MG63 (cell line): ENCODE results near the gene ARID1A. TPM values are rescaled to one million over a fixed set of nuclear protein-coding genes. Genes with fewer than 3 reads are reported as not detected.
"Not testable (repeated sequence)": the region's sequence is repeated elsewhere in the genome, so short reads cannot be mapped to it uniquely, and the experiment has no call there.

ENCODE experiments used
- DNase-seq: peaks from one replicate; pipeline ENCODE4 v3.0.0-alpha.2; 2020
- H3K27me3 ChIP-seq: fragments of 250-450 bp; sonication (Bioruptor Pico); 2 replicates; pipeline ENCODE4 v1.5.1; 2020; ENCODE audit warnings: mild to moderate bottlenecking, moderate library complexity
- H3K36me3 ChIP-seq: fragments of 250-450 bp; sonication (Bioruptor Pico); 2 replicates; pipeline ENCODE4 v1.5.1; 2020; ENCODE audit warnings: mild to moderate bottlenecking, moderate library complexity
- H3K4me3 ChIP-seq: fragments of 250-450 bp; sonication (Bioruptor Pico); 2 replicates; pipeline ENCODE4 v1.5.1; 2020; ENCODE audit warnings: mild to moderate bottlenecking, moderate library complexity
- H3K9me3 ChIP-seq: fragments of 250-450 bp; sonication (Bioruptor Pico); 2 replicates; pipeline ENCODE4 v1.5.1; 2020; ENCODE audit warnings: mild to moderate bottlenecking, moderate library complexity
- total RNA-seq: library from RNA; depleted of rRNA; stranded (reverse); fragments of >200 nt; shearing (Covaris generic); gene quantifications from 2 replicates; pipeline ENCODE4 v1.2.3, GENCODE V29; 2014; ENCODE audit warnings: low replicate concordance

The ARID1A gene
- total RNA-seq, 1 experiment from 2014 or later: 14.6 TPM

DNA sequence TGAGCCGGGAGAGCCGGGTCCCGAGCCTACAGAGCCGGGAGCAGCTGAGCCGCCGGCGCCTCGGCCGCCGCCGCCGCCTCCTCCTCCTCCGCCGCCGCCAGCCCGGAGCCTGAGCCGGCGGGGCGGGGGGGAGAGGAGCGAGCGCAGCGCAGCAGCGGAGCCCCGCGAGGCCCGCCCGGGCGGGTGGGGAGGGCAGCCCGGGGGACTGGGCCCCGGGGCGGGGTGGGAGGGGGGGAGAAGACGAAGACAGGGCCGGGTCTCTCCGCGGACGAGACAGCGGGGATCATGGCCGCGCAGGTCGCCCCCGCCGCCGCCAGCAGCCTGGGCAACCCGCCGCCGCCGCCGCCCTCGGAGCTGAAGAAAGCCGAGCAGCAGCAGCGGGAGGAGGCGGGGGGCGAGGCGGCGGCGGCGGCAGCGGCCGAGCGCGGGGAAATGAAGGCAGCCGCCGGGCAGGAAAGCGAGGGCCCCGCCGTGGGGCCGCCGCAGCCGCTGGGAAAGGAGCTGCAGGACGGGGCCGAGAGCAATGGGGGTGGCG lies 371 bp downstream of the ARID1A start:
- Histone ChIP-seq H3K4me3 (peak overlapping the region; percentile 71), H3K27me3 (no peaks in the 10 kb centered on the region), H3K36me3 (peaks cover 16% of the 10 kb centered on the region), H3K9me3 (no peaks in the 10 kb centered on the region)
- no peak for DNase-seq

GRCh38 chr1:26696654-26697430 lies 1.0 kb downstream of the ARID1A start:
- Histone ChIP-seq H3K4me3 (peak overlapping the region; percentile 71), H3K9me3 (no peaks in the 10 kb centered on the region), H3K36me3 (peaks cover 22% of the 10 kb centered on the region), H3K27me3 (no peaks in the 10 kb centered on the region)
- peak; percentile 31 for DNase-seq

GRCh38 chr1:26697431-26697977 lies 1.7 kb downstream of the ARID1A start:
- Histone ChIP-seq H3K4me3 (peak overlapping the region; percentile 71), H3K36me3 (peaks cover 22% of the 10 kb centered on the region), H3K27me3 (no peaks in the 10 kb centered on the region), H3K9me3 (no peaks in the 10 kb centered on the region)
- no peak for DNase-seq

- no peaks in the 10 kb centered on the region for H3K9me3 ChIP-seq
- DNase-seq: peak; percentile 59
- peaks cover 22% of the 10 kb centered on the region for H3K36me3 ChIP-seq
- H3K27me3 ChIP-seq: no peaks in the 10 kb centered on the region
- peak overlapping the region; percentile 71 for H3K4me3 ChIP-seq
These were observed 2.4 kb downstream of the ARID1A start for GRCh38 chr1:26697978-26698849.

GRCh38 chr1:26700711-26701110 lies 4.9 kb downstream of the ARID1A start:
- Histone ChIP-seq H3K9me3 (no peaks in the 10 kb centered on the region), H3K36me3 (peaks cover 29% of the 10 kb centered on the region), H3K4me3 (no peak overlapping the region), H3K27me3 (no peaks in the 10 kb centered on the region)
- no peak for DNase-seq

DNA sequence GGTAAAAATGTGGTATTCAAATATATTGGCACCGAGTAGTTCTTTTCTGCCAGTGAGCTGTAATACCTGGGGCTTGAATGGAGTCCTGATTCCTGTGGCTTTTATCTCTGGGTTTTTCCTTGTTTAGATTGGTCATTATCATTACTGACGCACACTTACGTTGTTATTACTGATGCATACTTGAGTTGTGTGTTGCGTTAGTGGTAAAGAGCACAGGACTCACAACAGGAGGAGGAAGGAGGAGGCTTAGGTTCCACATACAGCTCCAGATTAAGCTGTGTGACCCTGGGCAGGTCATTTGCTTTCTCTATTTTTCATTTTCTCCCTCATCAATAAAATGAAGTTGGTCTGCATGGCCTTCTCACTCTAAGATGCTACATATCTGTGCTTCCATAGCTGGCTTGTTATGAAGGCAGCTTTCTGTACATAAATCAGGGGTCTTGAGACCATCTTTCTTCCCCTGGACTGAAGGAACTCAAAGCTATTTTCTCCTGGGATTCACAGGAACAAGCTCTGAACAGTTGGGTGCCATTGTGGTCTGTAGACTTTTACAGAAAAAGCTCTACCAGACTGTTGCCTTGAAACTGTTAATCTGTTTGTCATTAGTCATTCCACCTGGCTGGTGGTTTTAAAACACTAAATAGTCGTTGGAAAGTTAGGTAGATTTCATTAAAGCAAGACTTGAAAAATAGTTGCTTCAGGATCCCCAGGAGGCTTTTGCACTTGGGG lies 5.6 kb downstream of the ARID1A start:
- Histone ChIP-seq H3K27me3 (no peaks in the 10 kb centered on the region), H3K9me3 (no peaks in the 10 kb centered on the region), H3K4me3 (no peak overlapping the region), H3K36me3 (peaks cover 29% of the 10 kb centered on the region)
- DNase-seq: no peak

- no peaks in the 10 kb centered on the region for H3K9me3 ChIP-seq
- no peaks in the 10 kb centered on the region for H3K27me3 ChIP-seq
- no peak for DNase-seq
- peaks cover 29% of the 10 kb centered on the region for H3K36me3 ChIP-seq
- no peak overlapping the region for H3K4me3 ChIP-seq
These were observed 6.3 kb downstream of the ARID1A start for GRCh38 chr1:26701995-26702679.

GRCh38 chr1:26702680-26703038 lies 6.8 kb downstream of the ARID1A start:
- no peak for DNase-seq
- Histone ChIP-seq H3K9me3 (no peaks in the 10 kb centered on the region), H3K36me3 (peaks cover 34% of the 10 kb centered on the region), H3K4me3 (no peak overlapping the region), H3K27me3 (no peaks in the 10 kb centered on the region)

DNA sequence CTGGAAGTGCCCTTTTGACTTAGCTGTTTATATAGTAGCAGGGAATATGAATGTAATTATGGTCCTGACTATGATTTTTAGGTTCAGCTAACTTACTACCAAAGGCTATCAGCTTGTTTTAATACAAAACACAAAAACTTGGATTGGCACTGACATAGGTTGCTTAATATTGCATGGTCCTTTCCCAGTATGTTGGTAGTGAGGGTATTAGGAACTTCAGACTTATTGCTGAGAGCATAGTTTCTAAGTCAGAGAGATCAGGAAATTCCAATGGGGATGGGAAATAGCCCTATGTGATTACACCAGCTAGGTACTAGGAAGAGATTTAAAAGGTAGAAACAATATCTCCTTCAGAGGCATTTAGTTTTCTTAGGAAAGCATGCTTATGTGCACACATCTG lies 7.7 kb downstream of the ARID1A start:
- Histone ChIP-seq H3K36me3 (peaks cover 40% of the 10 kb centered on the region), H3K4me3 (no peak overlapping the region), H3K9me3 (no peaks in the 10 kb centered on the region), H3K27me3 (no peaks in the 10 kb centered on the region)
- DNase-seq: no peak

- H3K9me3 ChIP-seq: no peaks in the 10 kb centered on the region
- no peak for DNase-seq
- H3K36me3 ChIP-seq: peaks cover 41% of the 10 kb centered on the region
- no peak overlapping the region for H3K4me3 ChIP-seq
- no peaks in the 10 kb centered on the region for H3K27me3 ChIP-seq
These were observed 8.8 kb downstream of the ARID1A start for GRCh38 chr1:26704629-26705028.

GRCh38 chr1:26705227-26705626 lies 9.4 kb downstream of the ARID1A start:
- not testable (repeated sequence) for H3K27me3 ChIP-seq, H3K9me3 ChIP-seq, DNase-seq, H3K4me3 ChIP-seq
- peaks cover 41% of the 10 kb centered on the region for H3K36me3 ChIP-seq

DNA sequence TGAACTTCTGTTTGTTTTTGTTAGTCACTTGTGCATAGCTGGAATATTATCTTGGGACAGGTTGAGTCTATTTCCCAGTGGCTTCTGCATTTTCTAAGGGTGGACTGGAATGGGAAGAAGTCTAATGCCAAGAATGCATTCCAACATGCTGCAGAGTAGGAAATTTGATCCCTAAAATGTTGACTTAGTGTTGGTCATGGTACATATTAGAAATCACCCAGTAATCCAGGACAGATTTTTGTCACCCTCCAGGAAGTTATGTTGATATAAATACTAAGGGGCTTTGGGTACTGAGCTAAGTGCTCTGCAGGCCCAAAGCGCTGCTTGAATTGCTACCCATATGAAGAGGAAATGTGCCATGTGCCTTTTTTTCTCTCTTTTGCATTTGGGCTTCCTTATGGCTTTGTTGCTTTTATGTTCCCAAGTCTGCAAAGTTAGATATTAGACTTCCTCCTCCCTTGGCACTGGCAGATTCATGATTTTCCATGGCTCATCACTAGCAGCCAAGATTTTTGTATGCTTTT lies 10.0 kb downstream of the ARID1A start:
- Histone ChIP-seq H3K9me3 (no peaks in the 10 kb centered on the region), H3K4me3 (no peak overlapping the region), H3K27me3 (no peaks in the 10 kb centered on the region), H3K36me3 (peaks cover 45% of the 10 kb centered on the region)
- DNase-seq: peak; percentile 34

- DNase-seq: no peak
- H3K4me3 ChIP-seq: peak overlapping the region; percentile 9; the same call in 1 of the 2 replicates
- no peaks in the 10 kb centered on the region for H3K27me3 ChIP-seq
These were observed 10.5 kb downstream of the ARID1A start for GRCh38 chr1:26706315-26706714.

DNA sequence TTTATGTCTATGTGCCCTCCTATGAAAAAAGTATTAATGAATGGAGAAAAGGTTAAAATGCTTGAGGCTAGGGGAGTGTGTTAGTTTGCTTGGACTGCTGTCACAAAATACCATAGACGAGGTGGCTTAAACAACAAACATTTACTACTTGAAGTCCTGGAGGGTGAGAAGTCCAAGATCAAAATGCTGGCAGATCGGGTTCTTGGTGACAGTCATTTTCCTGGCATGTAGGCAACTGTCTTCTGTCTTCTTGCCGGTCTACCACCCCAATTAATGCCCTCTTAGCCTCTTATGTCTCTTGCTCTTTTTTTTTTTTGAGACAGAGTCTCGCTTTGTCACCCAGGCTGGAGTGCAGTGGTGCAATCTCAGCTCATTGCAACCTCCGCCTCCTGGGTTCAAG lies 15.0 kb downstream of the ARID1A start:
- no peak for DNase-seq
- no peaks in the 10 kb centered on the region for H3K27me3 ChIP-seq
- peaks cover 52% of the 10 kb centered on the region for H3K36me3 ChIP-seq
- no peaks in the 10 kb centered on the region for H3K9me3 ChIP-seq
- H3K4me3 ChIP-seq: no peak overlapping the region

More at GRCh38 chr1:26706315-26706714, 10.5 kb downstream of the ARID1A start:
- no peaks in the 10 kb centered on the region for H3K9me3 ChIP-seq
- H3K36me3 ChIP-seq: peaks cover 42% of the 10 kb centered on the region

DNA sequence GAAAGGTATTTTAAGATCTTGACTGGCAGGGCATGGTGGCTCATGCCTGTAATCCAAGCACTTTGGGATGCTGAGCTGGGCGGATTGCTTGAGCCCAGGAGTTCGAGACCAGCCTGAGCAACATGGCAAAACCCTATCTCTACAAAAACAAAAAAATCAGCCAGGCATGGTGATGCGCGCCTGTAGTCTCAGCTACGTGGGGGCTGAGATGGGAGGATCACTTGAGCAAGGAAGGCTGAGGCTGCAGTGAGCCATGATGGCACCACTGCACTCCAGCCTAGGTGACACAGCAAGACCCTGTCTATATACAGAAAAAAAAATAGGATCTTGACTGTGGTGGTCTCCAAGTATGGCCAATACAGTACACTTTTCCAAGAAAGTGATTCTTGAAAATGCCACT lies 16.0 kb downstream of the ARID1A start:
- H3K4me3 ChIP-seq: no peak overlapping the region
- H3K27me3 ChIP-seq: no peaks in the 10 kb centered on the region
- no peaks in the 10 kb centered on the region for H3K9me3 ChIP-seq
- DNase-seq: no peak
- H3K36me3 ChIP-seq: peaks cover 58% of the 10 kb centered on the region

DNA sequence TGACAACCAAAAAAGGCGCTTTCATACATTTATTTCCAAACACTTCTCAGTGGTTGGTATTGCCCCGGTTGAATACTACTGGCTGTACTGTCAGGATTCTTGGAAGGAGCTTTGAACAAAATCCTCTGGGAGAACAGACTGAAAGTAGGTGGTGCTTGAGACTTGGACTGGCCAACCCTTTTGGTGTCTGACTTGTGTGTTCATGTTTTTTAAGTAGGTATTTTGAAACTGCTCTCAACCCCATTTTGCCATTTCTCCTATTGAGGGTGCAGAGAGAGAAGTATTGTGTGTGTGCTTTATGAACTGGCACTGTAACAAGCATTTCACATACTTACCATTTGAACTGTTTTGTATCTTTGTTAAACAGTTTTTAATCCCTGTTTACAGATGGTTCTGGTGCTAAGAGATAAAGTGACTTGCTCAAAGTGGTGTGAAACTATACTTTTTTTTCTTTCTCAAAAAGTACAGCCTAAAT lies 21.2 kb downstream of the ARID1A start:
- no peaks in the 10 kb centered on the region for H3K27me3 ChIP-seq
- H3K4me3 ChIP-seq: no peak overlapping the region
- peaks cover 34% of the 10 kb centered on the region for H3K36me3 ChIP-seq
- no peaks in the 10 kb centered on the region for H3K9me3 ChIP-seq
- DNase-seq: no peak
